OCI-LY1 (cell line): Measurements from ENCODE around the gene IDH2.

ENCODE experiments used
- H2AFZ ChIP-seq: fragments of 200-600 bp; sonication (generic), shearing (Covaris generic); 2 replicates; pipeline ENCODE4 v1.6.0; 2014; ENCODE audit warnings: antibody characterized with exemption, mild to moderate bottlenecking, low read length
- H3F3A ChIP-seq: fragments of 200-600 bp; sonication (generic), shearing (Covaris generic); 2 replicates; pipeline ENCODE4 v1.6.0; 2014; ENCODE audit warnings: mild to moderate bottlenecking, antibody characterized with exemption, low read length, moderate library complexity; ENCODE audit not compliant: insufficient read depth
- H3K27ac ChIP-seq: fragments of 200-600 bp; sonication (generic); 2 replicates; pipeline ENCODE4 v1.5.1; 2014; ENCODE audit warnings: low read length, mixed run types, mild to moderate bottlenecking, low read depth; ENCODE audit not compliant: poor library complexity, severe bottlenecking
- H3K27me3 ChIP-seq: fragments of 200-600 bp; sonication (generic); 2 replicates; pipeline ENCODE4 v1.6.0; 2014; ENCODE audit warnings: antibody characterized with exemption, mild to moderate bottlenecking, low read length, moderate library complexity; ENCODE audit not compliant: insufficient read depth
- H3K36me3 ChIP-seq: fragments of 200-600 bp; sonication (generic); 2 replicates; pipeline ENCODE4 v1.6.1; 2014; ENCODE audit warnings: mild to moderate bottlenecking, antibody characterized with exemption, low read length, moderate library complexity, mixed read lengths; ENCODE audit not compliant: insufficient read depth
- H3K4me1 ChIP-seq: fragments of 200-600 bp; sonication (generic); 2 replicates; pipeline ENCODE4 v1.5.1; 2014; ENCODE audit warnings: mild to moderate bottlenecking, low read length, moderate library complexity; ENCODE audit not compliant: insufficient read depth, severe bottlenecking
- H3K4me2 ChIP-seq: fragments of 200-600 bp; sonication (generic), shearing (Covaris generic); 2 replicates; pipeline ENCODE4 v1.6.1; 2014; ENCODE audit warnings: low read length
- H3K4me3 ChIP-seq: fragments of 200-600 bp; sonication (generic); 2 replicates; pipeline ENCODE4 v1.5.1; 2014; ENCODE audit warnings: low read length, low read depth, mild to moderate bottlenecking, mixed read lengths; ENCODE audit not compliant: poor library complexity, severe bottlenecking
- H3K79me2 ChIP-seq: fragments of 200-600 bp; shearing (Covaris generic); 2 replicates; pipeline ENCODE4 v1.6.1; 2016; ENCODE audit warnings: mixed run types, low read length, mixed read lengths; ENCODE audit not compliant: insufficient read depth
- H3K9ac ChIP-seq: fragments of 200-600 bp; sonication (generic), shearing (Covaris generic); 2 replicates; pipeline ENCODE4 v1.6.1; 2014; ENCODE audit warnings: mild to moderate bottlenecking, low read length, mixed read lengths
- H3K9me2 ChIP-seq: fragments of 200-600 bp; sonication (generic), shearing (Covaris generic); 2 replicates; pipeline ENCODE4 v1.6.1; 2014; ENCODE audit warnings: low read depth, mild to moderate bottlenecking, low read length, mixed read lengths
- H3K9me3 ChIP-seq: fragments of 200-600 bp; shearing (Covaris generic); 2 replicates; pipeline ENCODE4 v1.6.1; 2014; ENCODE audit warnings: low read length, mixed read lengths
- H4K20me1 ChIP-seq: fragments of 200-600 bp; sonication (generic), shearing (Covaris generic); 2 replicates; pipeline ENCODE4 v1.6.0; 2016; ENCODE audit warnings: mild to moderate bottlenecking, low read length; ENCODE audit not compliant: insufficient read depth
- EZH2 ChIP-seq: fragments of 200-600 bp; sonication (generic), shearing (Covaris generic); IDR thresholded peaks from 2 replicates; pipeline ENCODE4 v1.8.0; 2017; ENCODE audit warnings: borderline replicate concordance, mixed run types, mild to moderate bottlenecking, antibody characterized with exemption, low read length, moderate library complexity, mixed read lengths
- TF ChIP-seq, protein P1 (sequence below): fragments of 200-600 bp; sonication (generic), shearing (Covaris generic); IDR thresholded peaks from 2 replicates; pipeline ENCODE4 v1.5.1; 2017; ENCODE audit warnings: mild to moderate bottlenecking, antibody characterized with exemption, low read length, moderate library complexity, mixed read lengths

The IDH2 gene

DNA sequence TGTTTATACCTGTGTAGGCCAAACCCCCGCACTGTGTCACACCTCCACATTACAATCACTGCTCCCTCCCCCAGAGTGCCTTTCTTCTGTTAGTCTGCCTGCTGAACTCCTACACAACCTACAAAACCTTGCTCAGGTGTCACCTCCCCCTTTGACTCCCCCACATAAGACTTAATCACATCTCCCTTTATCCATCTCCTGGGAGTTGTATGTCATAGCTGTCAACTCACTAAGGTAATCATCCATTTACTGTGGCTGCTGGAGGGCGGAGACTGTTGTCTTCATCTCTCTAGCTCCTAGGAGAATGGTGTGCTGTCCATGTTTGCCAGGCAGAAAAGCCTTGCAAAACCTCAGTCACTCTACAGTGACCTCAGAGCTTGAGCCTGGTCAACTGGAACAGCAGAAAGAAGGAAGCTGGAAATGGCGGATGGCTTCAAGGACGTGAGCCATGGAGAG, 57.3 kb downstream of the IDH2 start:
- H3K4me2 ChIP-seq: no peak overlapping the region
- no peaks in the 10 kb centered on the region for H3K36me3 ChIP-seq
- H3K4me1 ChIP-seq: peaks cover 71% of the 10 kb centered on the region
- no peaks in the 10 kb centered on the region for H3K27me3 ChIP-seq
- H3K9me3 ChIP-seq: no peaks in the 10 kb centered on the region
- H3K27ac ChIP-seq: peak overlapping the region; percentile 98
- TF ChIP-seq, protein P1, sequence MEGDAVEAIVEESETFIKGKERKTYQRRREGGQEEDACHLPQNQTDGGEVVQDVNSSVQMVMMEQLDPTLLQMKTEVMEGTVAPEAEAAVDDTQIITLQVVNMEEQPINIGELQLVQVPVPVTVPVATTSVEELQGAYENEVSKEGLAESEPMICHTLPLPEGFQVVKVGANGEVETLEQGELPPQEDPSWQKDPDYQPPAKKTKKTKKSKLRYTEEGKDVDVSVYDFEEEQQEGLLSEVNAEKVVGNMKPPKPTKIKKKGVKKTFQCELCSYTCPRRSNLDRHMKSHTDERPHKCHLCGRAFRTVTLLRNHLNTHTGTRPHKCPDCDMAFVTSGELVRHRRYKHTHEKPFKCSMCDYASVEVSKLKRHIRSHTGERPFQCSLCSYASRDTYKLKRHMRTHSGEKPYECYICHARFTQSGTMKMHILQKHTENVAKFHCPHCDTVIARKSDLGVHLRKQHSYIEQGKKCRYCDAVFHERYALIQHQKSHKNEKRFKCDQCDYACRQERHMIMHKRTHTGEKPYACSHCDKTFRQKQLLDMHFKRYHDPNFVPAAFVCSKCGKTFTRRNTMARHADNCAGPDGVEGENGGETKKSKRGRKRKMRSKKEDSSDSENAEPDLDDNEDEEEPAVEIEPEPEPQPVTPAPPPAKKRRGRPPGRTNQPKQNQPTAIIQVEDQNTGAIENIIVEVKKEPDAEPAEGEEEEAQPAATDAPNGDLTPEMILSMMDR: no peak
- no peak for TF ChIP-seq EZH2
- 0 out of 2 replicates have a peak, but pooled peaks cover 4% of the 10 kb centered on the region for H3F3A ChIP-seq
- no peaks in the 10 kb centered on the region for H3K79me2 ChIP-seq
- no peaks in the 10 kb centered on the region for H3K9me2 ChIP-seq
- H2AFZ ChIP-seq: no peak overlapping the region
- no peaks in the 10 kb centered on the region for H4K20me1 ChIP-seq
- no peak overlapping the region for H3K4me3 ChIP-seq
- H3K9ac ChIP-seq: no peak overlapping the region; the same call in 1 of the 2 replicates

DNA sequence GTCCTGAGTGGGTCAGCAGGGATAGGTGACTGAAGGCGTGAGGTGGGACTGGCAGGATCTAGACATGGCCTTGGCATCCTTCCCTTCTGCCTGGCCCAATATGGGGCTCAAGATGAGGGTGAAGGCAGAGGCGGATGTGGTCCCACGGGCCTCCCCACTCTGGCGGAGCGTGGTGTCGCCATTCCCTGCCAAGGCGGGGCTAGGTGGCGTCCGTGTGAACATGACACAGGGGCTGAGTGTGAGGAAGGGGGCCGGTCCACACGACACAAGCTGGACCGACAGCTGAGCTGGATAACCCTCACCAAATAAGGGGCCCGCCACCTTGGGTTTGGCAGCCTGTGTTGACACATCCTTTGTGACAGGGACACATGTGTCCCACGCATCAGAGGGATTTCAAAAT, 58.1 kb downstream of the IDH2 start:
- H3K9me2 ChIP-seq: no peaks in the 10 kb centered on the region
- H3K4me2 ChIP-seq: no peak overlapping the region
- no peak overlapping the region for H2AFZ ChIP-seq
- no peaks in the 10 kb centered on the region for H3K36me3 ChIP-seq
- H3K4me1 ChIP-seq: peaks cover 78% of the 10 kb centered on the region
- H3K79me2 ChIP-seq: no peaks in the 10 kb centered on the region
- H3K27me3 ChIP-seq: no peaks in the 10 kb centered on the region
- no peak overlapping the region for H3K4me3 ChIP-seq
- H3K9me3 ChIP-seq: no peaks in the 10 kb centered on the region
- no peaks in the 10 kb centered on the region for H4K20me1 ChIP-seq
- peak overlapping the region; percentile 98 for H3K27ac ChIP-seq
- 0 out of 2 replicates have a peak, but pooled peaks cover 4% of the 10 kb centered on the region for H3F3A ChIP-seq
- TF ChIP-seq, protein P1: no peak
- no peak for TF ChIP-seq EZH2
- no peak overlapping the region for H3K9ac ChIP-seq

DNA sequence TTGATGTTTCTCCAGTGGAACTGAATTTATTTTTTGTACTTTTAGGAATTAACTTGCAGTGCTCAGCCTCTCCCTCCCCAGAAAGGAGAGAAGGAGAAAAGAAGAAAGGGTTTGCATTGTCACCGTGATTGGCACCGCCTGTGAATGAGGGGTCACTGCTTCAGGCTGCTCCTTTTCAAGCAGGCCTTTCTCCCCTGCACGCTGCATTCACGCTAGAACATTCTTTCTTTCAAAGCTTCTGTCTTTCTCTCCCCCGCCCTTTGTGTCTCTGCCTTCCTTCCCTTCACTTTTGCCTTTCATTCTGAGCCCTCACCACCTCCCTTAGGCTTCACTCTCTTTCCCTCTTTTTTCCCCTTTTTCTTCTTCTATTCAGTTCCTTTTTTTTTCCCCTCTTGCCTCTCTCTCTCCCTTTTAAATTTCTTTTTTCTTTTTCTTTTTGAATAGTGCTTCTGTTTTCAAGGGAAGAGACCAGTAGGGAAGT, 58.7 kb downstream of the IDH2 start:
- Histone ChIP-seq H3F3A (0 out of 2 replicates have a peak, but pooled peaks cover 4% of the 10 kb centered on the region), H3K9ac (no peak overlapping the region)
- TF ChIP-seq, protein P1: no peak
- no peak for TF ChIP-seq EZH2

More for the DNA sequence above, 58.7 kb downstream of the IDH2 start:
- no peaks in the 10 kb centered on the region for H3K36me3 ChIP-seq
- no peaks in the 10 kb centered on the region for H3K9me2 ChIP-seq
- no peaks in the 10 kb centered on the region for H3K9me3 ChIP-seq
- H3K27me3 ChIP-seq: no peaks in the 10 kb centered on the region
- H2AFZ ChIP-seq: no peak overlapping the region
- H4K20me1 ChIP-seq: no peaks in the 10 kb centered on the region
- H3K4me2 ChIP-seq: no peak overlapping the region
- peaks cover 80% of the 10 kb centered on the region for H3K4me1 ChIP-seq
- no peak overlapping the region for H3K4me3 ChIP-seq
- peak overlapping the region; percentile 98 for H3K27ac ChIP-seq
- H3K79me2 ChIP-seq: no peaks in the 10 kb centered on the region
